HG03460 (cell line): ENCODE results near the gene FADS6.
"Not testable (repeated sequence)": the region's sequence is repeated elsewhere in the genome, so short reads cannot be mapped to it uniquely, and the experiment has no call there.

Experiments
- ATAC-seq: cut with Tn5 transposase; IDR thresholded peaks from one replicate; pipeline ENCODE4 v1.9.1; 2021; ENCODE audit not compliant: unreplicated experiment

FADS6 gene

DNA sequence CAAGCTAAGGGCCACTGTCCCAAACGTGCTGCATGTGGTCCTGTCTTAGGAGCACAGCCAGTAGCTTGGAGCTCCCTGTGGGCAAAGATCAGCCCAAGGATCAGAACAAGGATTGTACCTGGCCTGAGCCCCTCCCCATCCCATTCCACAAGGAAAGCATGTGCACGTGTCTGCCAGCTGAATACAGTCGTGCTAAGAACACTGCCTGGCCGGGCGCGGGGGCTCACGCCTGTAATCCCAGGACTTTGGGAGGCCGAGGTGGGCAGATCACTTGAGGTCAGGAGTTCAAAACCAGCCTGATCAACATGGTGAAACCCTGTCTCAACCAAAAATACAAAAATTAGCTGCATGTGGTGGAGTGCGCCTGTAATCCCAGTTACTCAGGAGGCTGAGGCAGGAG is 23.4 kb downstream of the FADS6 start:
- ATAC-seq: not testable (repeated sequence)

DNA sequence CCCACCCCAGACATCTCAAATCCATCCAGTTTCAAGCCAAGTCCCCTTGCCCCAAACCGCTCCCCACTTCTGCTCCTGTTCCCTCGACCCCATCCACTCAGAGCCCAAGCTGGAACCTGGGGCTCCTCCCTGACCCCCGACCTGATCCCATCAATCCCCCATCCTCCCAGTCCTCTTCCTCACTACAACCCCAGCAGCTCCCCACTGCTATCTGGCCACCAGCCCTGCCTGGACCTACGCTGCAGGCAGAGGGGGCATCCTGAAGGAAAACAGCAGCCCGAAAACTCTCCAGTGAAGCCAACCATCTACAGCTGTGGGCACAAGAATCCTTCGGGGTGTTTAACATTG is 24.6 kb downstream of the FADS6 start:
- no peak for ATAC-seq

DNA sequence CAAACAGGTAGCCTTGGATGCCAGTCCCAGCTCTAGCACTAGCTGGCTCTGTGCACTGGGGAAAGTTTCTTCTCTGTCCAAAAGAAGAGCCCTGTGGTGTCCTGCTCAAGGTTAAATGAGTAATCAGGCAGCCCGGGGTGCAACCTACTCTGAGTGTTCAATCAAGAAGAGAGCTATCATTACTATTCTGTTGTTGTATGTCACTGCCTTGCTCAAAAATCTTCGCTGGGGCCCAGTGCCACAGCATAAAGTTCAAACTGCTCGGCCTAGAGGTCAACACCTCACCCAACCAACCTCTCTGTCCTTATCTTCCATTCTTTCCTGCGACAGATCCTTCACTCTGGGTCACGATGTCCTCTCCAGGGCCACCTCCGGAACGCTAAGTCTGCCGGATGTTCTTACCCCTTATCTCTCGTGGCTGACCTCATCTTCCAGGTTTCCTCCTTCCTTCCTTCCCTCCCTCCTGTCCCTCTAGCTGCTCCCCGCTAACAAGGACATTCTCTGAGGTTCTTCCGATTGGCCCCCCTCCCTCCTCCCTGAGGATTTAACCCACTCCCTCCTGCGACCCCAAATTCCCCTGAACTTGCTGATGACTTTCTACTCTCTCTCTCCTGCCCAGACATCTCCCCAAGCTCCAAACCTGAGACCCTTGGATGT is 25.1 kb downstream of the FADS6 start:
- no peak for ATAC-seq

DNA sequence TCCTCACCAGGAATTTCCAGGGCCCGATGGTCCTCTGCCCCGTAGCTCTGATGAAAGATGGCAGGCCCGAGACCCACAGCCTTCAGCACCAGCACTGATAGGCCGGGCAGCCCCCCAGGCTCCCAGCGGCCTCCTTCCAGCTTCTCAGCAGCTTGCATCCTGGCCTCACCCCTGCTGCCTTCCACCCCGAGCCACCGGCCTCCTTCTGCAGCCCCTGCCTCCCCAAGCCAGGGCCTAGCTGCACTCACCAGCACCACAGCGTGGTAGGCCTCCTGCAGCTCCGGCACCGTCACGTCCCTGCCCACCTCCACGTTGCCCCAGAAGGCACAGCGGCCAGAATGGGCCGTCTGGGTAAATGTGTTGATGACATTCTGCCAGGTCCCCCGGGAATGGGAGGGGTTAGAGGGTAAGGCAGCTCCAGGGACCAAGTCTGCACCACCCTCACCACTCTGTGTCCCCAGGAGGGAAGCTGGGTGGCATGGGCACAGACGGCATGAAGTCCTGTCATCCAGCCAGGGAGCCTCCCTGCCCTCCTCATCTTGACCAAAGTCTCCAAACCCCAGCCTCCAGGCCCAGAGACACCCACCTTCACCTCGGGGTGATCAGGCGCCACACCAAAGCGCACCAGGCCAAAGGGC is 27.1 kb downstream of the FADS6 start:
- ATAC-seq: no peak

DNA sequence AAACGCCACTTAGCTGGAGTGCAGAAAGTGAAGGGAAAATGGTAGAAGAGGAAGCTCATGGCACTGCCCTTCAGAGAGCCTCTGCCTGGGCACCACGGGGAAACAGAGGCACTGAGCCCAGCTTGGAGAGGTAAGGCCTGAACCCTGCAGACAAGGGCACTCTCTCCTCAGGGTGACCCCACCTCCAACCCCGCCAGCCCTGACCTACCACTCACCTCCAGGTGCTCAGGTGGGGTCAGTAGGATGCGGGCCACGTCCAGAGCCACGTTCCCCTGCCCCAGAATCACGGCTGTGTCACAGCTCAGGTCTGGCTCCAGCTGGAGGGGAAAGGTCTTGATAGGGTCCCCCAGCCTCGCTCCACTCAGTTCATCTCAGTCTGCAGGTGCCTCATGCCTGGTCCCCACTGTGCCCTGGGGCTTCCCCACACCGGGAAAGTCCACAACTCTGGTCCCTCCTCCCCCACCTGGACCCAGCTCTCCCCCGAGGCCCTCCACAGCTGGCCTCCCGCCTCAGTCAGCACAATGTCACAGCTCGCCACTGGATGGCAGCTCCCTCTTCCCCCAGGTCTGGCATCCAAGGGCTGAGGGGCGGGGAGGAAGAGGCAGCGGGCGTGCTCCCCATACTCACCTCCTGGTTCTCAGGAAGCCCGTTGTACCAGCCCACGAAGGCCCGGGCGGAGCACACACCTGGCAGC is 27.8 kb downstream of the FADS6 start:
- no peak for ATAC-seq

DNA sequence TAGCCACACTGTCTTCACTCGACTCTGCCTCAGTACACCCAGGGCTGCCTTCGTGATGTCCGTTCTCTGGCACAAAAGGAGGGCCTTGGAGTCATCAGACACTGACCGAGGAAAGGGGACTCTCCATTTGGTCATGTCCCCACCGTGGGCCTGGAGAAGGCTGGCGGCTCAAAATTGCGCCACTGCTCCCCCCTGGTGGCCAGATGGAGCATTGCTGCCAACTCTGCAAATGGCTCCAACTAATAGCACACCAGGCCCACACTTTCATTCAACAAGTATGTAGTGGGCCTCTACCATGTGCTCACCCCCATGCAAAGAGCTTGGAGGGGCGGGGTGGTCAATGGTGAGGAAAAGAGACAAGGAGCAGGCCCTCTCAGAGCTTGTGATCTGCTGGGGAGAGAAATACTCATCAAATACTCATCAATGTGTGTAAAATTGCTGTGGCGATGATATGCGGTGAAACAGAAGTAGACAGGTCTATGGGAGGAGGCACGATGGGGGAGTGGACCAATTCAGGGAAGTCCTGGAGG is 28.5 kb downstream of the FADS6 start:
- ATAC-seq: no peak

GRCh38 chr17:74864297-74864865 is 29.1 kb downstream of the FADS6 start:
- ATAC-seq: no peak

DNA sequence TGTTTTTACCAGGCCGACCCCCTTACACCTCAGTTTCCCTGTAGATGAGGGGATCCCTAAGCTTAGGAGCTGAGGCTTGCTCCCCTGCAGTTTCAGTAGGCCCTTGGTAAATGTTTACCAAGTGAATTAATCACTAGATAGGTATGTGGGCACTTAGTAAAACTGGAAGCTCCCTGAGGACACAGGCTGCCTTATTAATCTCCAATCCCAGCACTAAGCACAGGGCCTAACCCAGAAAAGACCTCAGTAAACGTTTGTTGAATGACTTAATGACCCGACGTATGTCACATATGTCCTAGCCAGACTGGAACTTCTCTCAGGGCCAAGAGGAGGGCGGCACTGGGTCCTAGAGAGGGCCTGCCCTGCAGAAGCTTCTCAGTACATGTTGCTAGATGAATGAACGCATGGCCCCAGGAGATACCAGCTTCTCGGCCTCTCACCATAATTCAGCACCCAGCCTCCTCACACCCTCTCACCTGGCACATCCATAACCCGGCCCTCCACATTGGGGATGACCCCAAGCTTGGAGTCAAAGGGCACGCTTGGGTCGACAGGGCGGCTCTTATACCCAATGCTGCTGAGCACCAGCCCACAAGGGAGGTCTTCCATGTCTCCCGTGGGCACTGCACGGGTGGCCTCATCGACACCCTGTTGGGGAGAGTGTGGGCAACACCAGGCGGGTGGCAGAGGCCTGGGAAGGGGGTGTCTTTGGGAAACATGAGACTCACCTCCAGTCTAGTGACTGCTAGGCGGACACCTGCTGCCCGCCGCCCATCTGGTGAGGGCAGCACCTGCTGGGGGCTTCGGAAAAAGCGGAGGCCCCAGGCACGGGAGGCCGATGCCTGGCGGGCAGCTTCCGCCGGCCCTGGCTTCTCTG is 29.8 kb downstream of the FADS6 start:
- no peak for ATAC-seq

DNA sequence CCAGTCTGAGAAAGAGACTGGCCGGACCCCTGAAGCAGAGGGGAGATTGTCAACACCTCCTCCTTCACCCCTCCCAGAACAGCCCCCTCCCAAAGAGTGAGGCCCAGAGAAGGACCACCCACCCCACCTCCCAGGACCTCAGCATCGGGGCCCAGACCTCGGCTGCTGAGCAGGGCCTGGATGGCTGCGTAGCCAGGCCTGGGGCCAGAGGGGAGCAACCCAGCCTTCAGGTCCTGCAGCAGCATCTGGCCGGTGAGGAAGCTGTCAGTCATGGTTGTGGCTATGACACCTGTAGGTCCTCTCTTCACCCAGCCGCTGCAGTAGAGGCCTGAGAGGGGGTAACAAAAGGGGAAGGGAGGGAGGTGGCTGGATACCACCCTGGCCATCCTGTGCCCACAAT is 30.5 kb downstream of the FADS6 start:
- ATAC-seq: no peak

GRCh38 chr17:74862108-74862901 is 31.1 kb downstream of the FADS6 start:
- no peak for ATAC-seq

- ATAC-seq: no peak
Measured at GRCh38 chr17:74861662-74862107, 31.7 kb downstream of the FADS6 start.

- ATAC-seq: no peak
Measured at GRCh38 chr17:74860872-74861661, 32.4 kb downstream of the FADS6 start.

DNA sequence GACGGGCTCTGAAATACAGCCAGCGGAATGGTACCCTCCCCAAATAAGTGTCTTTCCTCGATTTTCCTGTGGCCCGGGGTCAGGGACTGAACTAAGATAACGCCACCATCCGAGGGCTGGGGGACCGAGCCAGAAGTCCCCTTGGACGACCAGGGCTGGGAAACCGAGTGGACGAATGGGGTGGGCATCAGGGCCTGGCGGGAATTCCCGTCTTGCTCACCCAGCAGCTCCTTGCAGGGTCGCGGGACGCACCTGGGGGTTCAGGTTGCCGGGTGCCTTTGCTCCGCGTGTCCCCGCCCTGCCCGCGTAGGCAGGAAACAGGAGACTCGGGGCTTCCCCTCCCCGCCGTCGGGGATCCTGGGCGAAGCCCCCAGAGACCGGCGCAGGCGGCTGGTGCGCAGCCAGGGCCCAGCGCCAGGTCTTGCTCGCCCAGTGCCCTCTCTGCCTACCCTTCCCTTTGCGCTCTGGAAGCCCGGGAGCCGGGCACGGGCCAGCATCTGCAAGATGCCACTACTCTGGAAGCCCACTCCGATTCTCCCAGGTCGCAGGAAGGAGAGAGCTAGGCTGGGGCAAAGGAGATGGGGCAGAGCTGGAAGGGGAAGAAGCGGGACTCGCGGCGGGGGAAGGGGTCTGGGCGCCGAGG is 33.1 kb downstream of the FADS6 start:
- no peak for ATAC-seq

DNA sequence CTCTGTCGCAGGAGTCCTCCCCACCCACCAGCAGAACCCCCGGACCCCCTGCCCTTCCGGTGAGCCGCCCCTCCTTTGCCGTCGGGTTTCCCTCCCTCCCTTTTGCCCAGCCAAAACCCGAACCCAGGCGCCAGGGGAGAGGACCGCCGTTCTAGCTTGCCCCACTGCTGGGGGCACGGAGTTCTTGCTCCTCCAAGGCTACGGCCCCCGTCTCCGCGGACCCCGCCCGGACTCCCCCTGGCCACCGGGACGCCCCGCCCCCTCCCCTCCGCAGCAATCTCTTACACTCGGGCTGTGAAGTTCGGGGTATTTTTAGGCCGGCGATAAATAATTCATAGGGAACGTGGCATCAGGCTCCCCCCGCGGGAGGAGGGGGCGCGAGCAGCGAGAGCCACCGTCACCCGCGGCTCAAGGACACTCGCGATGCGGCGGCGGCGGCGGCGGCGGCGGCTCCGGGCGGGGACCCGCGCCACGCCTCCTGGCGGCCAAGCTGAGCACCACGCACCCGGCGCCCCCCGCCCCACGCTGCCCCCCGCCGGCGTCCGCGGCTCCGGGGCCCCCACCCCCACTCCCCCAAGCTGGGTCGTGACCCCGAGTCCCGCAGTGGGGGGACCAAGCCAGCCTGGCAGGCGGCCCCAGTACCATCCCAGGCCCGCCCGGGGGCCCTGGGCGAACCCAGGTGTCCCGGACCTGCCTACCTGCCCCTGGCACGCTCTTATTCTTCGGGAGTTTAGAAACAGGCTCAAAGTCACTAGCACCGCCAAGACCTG is 33.8 kb downstream of the FADS6 start, which contains the start of gene GRIN2C:
Gene GRIN2C (minus strand): TSS at position 427 of the 770 bp plus-strand sequence. CDS start 4,793 bp downstream, outside the sequence.
- ATAC-seq: no peak

DNA sequence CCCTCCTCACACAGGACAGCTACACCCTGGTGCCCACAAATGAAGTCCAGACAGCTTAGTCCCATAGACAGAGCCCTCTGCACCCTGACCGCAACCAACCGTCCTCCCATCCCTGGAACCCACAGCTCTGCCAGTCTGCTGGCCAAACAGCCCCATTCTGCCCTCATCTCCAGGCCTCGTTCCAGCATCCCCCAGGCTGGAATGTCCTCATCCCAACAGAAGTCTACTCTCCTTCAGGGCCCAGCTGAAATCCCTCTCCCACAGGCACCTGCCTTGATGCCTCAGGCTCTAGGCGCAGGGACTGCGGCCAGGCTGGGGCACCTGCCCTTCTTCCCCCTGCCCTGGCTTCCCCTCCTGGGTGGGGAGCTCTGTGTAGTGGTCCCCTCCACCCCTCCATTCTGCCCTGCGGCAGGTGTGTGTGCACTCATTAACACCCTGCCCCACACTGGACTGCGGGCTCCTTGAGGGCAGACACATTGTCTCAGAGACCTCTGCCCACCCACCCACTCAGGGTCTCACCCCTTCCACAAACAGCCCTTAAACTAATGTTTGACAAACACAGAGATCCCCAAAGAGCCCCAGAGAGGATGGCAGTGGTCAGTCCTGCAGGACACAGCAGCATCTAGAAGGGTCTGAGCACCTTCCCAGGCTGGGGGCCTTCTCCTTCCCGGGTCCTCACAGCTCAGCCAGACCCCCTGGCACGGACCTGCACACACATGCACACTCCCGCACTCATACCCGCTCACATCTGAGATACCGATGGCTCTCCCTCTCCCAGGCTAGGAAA is 34.6 kb downstream of the FADS6 start:
- ATAC-seq: no peak

DNA sequence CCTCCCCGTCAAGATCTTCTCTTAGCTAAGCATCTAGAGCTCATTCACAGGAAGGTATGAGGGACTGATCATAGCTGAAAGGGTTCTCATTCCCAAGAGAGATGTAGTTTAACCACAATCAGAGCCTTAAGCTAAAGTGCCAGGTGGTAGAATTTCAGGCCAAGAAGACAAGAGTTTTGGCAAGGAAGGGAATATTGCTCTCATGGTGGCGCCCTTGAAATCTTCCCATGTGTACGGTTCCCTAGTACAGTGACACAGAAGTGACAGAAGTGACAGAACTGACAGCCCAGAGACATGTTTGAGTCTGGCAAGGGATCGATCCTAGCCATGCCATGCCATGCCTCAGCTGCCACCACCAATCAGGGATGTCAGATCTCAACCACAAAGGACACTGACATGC is 36.2 kb downstream of the FADS6 start:
- no peak for ATAC-seq

- ATAC-seq: no peak
Measured at GRCh38 chr17:74856112-74856511, 37.3 kb downstream of the FADS6 start.
